CD4-positive, alpha-beta T cell treated with Interleukin-12 subunit alpha and Interleukin-12 subunit beta, for 1 hour (primary cell): ENCODE results near the gene ZDHHC7.

Experiments used
- DNase-seq: peaks from one replicate; pipeline ENCODE4 v3.0.0-alpha.2; 2020

Gene ZDHHC7

DNA sequence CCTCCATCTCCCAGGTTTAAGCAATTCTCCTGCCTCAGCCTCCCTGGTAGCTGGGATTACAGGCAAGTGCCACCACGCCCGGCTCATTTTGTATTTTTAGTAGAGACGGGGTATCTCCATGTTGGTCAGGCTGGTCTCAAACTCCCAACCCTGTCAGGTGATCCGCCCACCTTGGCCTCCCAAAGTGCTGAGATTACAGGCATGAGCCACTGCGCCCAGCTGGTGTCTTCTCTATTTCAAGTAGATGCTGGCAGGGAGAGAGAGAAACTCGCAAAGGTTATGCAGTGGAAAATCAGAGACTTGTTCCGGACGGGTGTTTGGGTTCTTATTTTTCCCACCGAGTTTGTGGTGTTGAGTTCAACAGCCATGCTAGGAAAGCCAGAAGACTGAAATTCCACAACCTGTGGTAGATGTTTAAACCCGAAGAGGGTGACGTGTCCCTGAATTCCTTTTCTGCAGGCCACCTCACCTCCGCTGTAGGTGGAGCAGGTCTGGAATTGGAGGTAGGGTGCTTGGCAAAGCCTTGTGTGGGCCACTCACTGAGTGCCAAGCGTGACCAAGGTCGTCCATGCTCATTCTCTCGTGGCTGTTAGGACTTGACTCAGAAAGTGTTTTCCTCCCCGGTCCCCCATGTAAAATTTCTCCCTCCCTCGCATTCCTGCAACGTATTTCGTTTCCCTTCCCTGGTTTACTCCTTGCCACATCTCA lies 7.3 kb upstream of the ZDHHC7 start:
- DNase-seq, result no peak

DNA sequence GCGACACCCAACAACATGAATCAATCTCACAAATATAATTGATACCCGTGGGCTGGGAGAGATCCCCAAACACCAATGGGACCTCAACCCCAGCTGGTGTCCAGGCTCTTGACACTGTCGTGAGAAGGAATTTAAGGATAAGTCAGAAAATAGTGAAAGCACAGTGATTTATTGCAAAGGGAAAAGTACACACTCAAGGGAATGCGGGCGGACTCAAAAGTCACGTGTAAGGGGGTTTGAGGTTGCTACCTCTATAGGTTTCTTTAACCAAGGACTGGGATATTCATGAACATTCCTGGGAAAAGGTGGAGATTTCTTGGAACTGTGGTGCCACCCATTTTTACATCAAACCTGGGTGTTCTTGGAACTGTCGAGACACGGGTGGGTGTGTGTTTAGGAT lies 6.3 kb upstream of the ZDHHC7 start:
- DNase-seq, result no peak

DNA sequence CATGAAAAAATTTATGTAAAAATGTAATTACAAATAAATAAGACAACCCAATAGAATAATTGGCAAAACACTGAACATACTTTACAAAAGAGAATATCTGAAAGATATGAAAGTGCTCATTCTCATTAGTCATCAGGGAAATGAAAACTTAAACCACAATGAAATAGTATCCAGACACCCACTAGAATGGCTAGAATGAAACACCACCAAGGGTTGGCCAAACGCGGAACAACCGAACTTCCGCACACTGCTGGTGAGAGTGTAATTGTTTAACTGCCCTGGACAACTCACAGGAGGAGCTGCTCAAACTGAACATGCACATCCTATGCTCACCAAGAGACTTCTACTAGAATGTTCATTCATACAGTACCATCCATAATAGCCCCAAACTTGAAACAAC lies 5.8 kb upstream of the ZDHHC7 start:
- DNase-seq, result no peak

DNA sequence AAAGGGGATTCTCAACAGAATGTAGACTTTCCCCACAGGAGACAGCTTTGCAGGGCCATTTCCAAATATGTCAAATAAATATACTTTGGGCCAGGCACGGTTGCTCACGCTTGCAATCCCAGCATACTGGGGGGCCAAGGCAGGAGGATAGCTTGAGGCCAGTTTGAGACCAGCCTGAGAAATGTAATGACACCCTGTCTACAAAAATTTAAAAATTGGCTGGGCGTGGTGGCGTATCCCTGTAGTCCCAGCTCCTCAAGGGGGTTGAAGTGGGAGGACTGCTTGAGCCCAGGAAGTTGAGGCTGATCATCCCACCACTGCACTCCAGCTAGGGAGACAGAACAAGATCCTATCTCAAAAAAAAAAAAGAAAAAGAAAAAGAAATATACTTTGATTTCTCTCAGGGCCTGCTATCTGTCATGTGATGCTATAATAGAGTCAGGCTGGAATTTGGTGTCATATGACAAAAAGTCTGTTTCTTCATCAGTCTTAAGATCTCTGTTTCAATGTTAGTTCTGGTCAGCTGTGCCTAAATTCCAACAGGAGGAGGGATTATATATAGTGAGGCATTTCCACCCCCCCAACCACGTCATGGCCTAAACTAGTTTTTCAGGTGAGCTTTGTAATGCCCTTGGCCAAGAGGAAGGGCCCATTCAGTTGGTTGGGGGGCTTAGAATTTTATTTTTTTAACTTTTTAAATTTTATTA lies 4.3 kb upstream of the ZDHHC7 start:
- no peak for DNase-seq

GRCh38 chr16:85014311-85014710 lies 3.0 kb upstream of the ZDHHC7 start:
- DNase-seq, result no peak

DNA sequence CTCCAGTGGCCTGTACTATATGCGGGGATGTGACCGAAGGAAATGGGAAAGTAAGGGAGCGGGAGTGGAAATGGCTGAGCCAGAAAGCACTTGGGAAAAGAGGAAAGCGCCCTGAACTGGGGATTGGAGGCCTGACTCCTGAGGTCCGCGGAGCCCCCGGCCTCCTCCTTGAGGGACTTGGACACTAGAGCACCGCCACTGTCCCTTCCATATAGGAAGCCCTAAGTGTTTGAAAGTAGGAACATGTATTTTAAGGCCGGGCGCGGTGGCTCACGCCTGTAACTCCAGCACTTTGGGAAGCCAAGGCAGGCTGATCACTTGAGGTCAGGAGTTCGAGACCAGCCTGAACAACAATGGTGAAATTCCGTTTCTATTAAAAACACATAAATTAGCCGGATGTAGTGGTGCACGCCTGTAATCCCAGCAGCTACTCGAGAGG lies 530 bp upstream of the ZDHHC7 start:
- no peak for DNase-seq

GRCh38 chr16:85010446-85010930 lies 847 bp downstream of the ZDHHC7 start:
- DNase-seq, result no peak

GRCh38 chr16:85008271-85008670 lies 3.1 kb downstream of the ZDHHC7 start:
- no peak for DNase-seq

DNA sequence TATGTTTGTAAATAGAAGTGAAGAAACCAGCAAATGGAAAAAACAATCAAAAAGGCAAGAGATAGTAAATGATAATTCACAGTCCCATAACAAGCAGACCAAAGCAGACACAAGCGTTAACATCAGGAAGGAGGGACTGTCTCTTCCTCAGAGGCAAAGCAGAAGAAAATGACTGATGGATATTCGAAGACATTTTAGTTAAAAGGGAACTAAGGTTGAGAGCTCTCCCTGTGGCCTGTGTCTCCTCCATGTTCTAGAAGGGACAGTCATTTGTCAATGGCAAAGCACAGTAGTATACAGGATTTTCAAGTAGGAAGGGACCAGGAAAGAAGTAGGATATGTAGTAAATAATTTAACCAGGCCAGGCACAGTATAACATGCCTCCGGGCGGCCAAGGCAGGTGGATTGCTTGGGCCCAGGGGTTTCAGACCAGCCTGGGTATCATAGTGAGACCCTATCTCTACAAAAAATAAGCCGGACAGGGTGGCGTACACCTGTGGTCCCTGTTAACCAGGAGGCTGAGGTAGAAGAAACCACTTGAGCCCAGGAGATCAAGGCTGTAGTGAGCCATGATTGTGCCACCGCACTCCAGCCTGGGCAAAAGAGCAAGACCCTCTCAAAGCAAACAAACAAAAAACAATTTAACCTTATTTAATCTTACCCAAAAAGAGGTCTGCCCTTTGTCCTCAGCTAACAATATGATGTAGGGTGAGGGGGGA lies 3.7 kb downstream of the ZDHHC7 start:
- DNase-seq, result no peak

DNA sequence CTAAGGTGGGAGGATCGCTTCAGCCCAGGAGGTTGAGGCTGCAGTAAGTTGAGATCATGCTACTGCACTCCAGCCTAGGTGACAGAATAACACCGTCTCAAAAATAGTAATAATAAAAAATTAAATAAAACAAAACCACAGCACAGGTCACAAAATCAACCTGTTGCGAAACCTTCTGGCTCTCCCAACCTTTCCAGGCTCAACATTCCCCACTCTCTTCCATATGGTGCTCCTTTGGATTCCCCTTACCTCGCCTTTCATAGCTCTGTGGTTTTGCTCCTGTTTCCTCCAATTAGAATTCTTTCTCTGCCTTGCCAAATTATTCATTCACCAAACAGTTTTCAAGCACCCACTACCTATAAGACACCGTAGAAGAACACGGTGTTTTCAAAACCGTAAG lies 4.7 kb downstream of the ZDHHC7 start:
- DNase-seq, result no peak

DNA sequence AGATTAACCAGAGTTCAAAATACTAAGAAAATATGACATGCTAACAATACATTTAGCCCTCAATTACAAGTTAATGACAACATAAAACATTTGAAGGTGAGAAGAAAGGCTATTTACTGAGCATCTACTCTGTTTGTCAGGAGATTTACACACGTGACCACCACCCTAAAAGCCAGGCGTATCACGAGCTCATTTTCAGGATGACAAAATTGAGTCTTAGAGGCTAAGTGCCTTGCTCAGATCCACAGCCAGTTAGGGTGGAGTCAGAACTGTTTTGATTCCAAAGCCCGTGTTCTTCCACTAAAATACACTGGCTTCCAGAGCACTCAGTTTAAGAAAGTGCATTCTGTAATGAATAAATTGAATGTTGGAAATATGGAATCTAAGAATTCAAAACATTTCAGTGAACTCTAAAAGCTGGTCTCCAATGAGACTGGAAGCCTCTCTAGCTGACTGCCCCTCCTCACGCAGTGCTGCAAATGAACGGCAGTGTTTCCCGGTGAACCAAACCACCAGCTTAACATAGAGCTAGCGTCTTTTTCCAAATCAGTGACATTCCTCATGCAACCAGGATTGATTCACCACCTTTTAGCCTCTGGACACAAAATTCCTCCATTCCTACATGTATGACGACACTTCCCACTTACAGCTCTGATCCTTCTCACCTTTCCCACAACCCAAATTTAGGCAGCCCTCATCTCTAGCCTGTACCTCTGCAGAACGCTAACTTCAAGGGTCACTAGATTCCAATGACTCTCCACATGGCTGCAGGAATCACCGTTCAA lies 5.9 kb downstream of the ZDHHC7 start:
- DNase-seq, result no peak

- DNase-seq, result no peak
Measured at GRCh38 chr16:85004587-85005205, 6.6 kb downstream of the ZDHHC7 start.

DNA sequence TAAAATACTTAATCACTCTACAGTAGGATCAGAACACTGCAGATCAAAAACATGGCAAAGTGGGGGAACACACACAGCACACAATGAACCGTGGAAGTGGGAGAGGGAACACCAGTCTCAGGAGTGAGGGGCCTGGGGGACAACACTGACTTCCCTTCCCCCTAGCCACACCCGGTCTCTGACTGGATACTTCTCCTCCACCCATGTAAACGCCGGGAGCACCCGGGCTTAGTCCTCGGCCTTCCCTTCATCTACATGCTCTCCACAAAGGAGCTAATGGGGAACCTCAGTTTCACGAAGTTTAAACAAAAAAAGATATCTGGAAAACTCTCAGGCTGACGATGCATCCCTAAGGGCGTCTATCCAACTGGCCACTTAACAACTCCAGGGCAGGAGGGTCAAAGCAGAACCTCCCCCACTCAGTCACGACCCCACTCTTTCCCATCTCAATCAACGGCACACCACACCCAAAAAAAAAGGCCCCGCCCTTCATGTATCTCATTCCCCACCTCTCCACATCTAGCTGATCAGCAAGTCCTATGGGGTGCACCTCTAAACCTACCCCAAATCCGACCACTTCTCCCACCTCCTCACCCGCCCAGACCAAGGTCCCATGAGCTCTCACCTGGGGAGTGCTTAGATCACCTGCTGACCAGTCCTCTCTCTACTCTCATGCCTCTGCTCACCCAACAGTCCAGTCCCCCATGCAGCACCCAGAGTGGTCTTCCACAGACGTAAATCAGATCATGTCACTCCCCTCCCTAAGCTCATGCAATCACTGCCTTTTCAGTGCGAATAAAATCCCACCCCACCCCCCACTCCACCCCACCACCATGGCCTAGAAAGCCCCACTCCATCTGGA lies 7.4 kb downstream of the ZDHHC7 start:
- DNase-seq, result no peak

- DNase-seq, result no peak
Measured at GRCh38 chr16:85003076-85003475, 8.3 kb downstream of the ZDHHC7 start.

GRCh38 chr16:85002608-85003007 lies 8.7 kb downstream of the ZDHHC7 start:
- no peak for DNase-seq

DNA sequence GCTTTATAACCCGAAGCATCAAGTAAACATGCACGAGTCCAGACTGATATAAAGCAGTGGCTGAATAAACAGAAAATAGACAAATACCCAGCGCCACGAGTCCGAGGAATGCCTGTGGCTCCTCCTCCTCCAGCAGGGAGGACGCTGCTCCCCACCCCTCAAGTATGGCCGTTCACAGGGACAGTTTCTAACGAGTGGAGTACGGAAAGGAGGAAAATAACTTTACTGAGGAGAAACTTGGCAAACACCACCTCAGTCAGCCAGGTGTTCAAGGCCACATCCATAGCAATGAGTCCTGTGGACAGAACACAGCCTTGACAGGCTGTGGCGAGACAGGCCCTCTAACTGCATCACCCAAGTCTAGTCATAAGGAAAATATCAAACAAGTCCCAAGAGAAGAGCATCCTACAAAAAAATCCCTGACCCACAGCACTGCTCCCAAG lies 9.2 kb downstream of the ZDHHC7 start:
- DNase-seq, result no peak

- DNase-seq, result no peak
Measured at GRCh38 chr16:84999857-85000480, 11.4 kb downstream of the ZDHHC7 start.

GRCh38 chr16:84999200-84999599 lies 12.1 kb downstream of the ZDHHC7 start:
- DNase-seq, result no peak

DNA sequence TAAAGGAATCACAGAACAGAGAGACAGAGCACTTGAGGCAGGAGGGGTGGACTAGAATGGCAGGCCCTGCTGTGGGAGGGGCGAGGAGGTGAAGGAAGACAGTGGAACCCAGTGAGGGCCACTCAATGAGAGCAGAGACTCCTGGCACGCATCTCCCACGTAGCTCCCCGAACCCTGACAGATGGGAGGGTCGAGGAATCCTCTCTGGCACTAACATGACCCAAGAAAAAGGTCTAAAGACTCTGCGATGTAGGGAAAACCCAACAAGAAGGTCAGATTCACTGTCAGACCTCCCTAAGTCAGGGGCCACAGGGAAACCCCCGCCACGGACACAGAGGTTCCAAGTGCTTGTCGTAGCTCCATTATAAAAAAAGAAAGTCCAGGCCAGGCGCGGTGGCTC lies 15.0 kb downstream of the ZDHHC7 start:
- DNase-seq, result no peak

DNA sequence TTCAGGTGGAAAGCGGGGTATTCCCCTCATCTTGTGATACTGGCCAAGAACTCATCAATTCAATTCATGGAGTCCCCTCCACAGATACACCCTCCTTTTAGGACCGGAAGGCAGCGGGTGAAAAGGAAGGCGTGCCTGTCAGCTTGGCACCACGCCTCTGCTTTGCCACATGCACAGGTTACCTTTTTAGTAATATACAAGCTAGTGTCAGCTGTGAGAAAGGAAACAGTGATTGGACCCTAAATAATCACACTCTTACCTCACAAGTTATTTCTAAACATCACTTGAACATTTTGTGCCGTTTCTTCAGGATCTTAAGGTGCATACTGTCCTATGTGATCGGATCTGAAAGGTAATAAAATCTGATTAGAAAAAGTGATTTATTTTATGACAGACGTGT lies 15.7 kb downstream of the ZDHHC7 start:
- peak; percentile 44 for DNase-seq

- DNase-seq, result no peak
Measured at GRCh38 chr16:84993926-84994325, 17.4 kb downstream of the ZDHHC7 start.
